Kidney epithelial cell (primary cell): ENCODE measurements around the gene PAQR5. TPM values are rescaled to one million over a fixed set of nuclear protein-coding genes. Genes with fewer than 3 reads are reported as not detected.

Experiments
- DNase-seq: peaks from one replicate; pipeline ENCODE4 v3.0.0-alpha.2; 2010; ENCODE audit warnings: low read depth
- H3K27me3 ChIP-seq: 2 replicates; pipeline ENCODE4 v1.6.0; 2011; ENCODE audit warnings: low read length; ENCODE audit not compliant: control insufficient read depth, insufficient read depth
- H3K36me3 ChIP-seq: 2 replicates; pipeline ENCODE4 v1.5.1; 2011; ENCODE audit warnings: low read length; ENCODE audit not compliant: control insufficient read depth, insufficient read depth
- H3K4me3 ChIP-seq: 2 replicates; pipeline ENCODE4 v1.5.1; 2011; ENCODE audit warnings: low read depth, mild to moderate bottlenecking, control low read depth, low read length
- CTCF ChIP-seq: IDR thresholded peaks from 2 replicates; pipeline ENCODE4 v1.5.1; 2011; ENCODE audit warnings: mild to moderate bottlenecking, moderate library complexity, low read length, control low read depth, inconsistent platforms; ENCODE audit not compliant: insufficient read depth, poor library complexity, severe bottlenecking
- total RNA-seq: library from RNA; depleted of rRNA; stranded (reverse); fragments of >200 nt; gene quantifications from 2 replicates; pipeline ENCODE4 v1.2.3, GENCODE V29; 2015

Gene PAQR5
- total RNA-seq, 1 donor from 2014 or later, result 9.7 TPM

- TF ChIP-seq CTCF, result no peak
- Histone ChIP-seq H3K27me3 (peaks cover 2% of the 10 kb centered on the region), H3K4me3 (no peak overlapping the region), H3K36me3 (no peaks in the 10 kb centered on the region)
- no peak for DNase-seq
These were observed 25.2 kb downstream of the PAQR5 start for GRCh38 chr15:69323893-69324430.

- TF ChIP-seq CTCF, result no peak
- Histone ChIP-seq H3K36me3 (no peaks in the 10 kb centered on the region), H3K4me3 (no peak overlapping the region), H3K27me3 (peaks cover 2% of the 10 kb centered on the region)
- DNase-seq, result no peak
These were observed 25.9 kb downstream of the PAQR5 start for GRCh38 chr15:69324565-69324964.

- no peak overlapping the region for H3K4me3 ChIP-seq
These were observed 26.8 kb downstream of the PAQR5 start for GRCh38 chr15:69325456-69325971.

GRCh38 chr15:69328080-69328479 is 29.4 kb downstream of the PAQR5 start:
- no peaks in the 10 kb centered on the region for H3K36me3 ChIP-seq
- peaks cover under 1% of the 10 kb centered on the region for H3K27me3 ChIP-seq
- TF ChIP-seq CTCF, result no peak
- no peak for DNase-seq
- H3K4me3 ChIP-seq, result no peak overlapping the region

More at GRCh38 chr15:69325456-69325971, 26.8 kb downstream of the PAQR5 start:
- DNase-seq, result no peak
- no peak for TF ChIP-seq CTCF
- Histone ChIP-seq H3K36me3 (no peaks in the 10 kb centered on the region), H3K27me3 (peaks cover 2% of the 10 kb centered on the region)

- TF ChIP-seq CTCF, result no peak
- no peaks in the 10 kb centered on the region for H3K36me3 ChIP-seq
- no peak for DNase-seq
- no peak overlapping the region for H3K4me3 ChIP-seq
- H3K27me3 ChIP-seq, result no peaks in the 10 kb centered on the region
These were observed 30.0 kb downstream of the PAQR5 start for GRCh38 chr15:69328739-69329138.

GRCh38 chr15:69337138-69337537 is 38.4 kb downstream of the PAQR5 start:
- Histone ChIP-seq H3K27me3 (no peaks in the 10 kb centered on the region), H3K4me3 (no peak overlapping the region), H3K36me3 (no peaks in the 10 kb centered on the region)
- no peak for TF ChIP-seq CTCF
- no peak for DNase-seq
